Spleen (tissue), 11 donors: ENCODE measurements around the gene INF2. TPM values are rescaled to one million over a fixed set of nuclear protein-coding genes. Genes with fewer than 3 reads are reported as not detected.

Experiments used
- DNase-seq: peaks from one replicate; pipeline ENCODE4 v3.0.0-alpha.2; 2020
- H3K27ac ChIP-seq, 8 donors: fragments of 200-600 bp; sonication (generic) in 7 of 8; 1 replicate in 4 of 8; 2 replicates in 4 of 8; pipeline versions ENCODE4 v1.5.0 to v1.8.0; 2016 to 2021; ENCODE audit warnings: inconsistent platforms in 4 of 8, mild to moderate bottlenecking in 4 of 8, moderate library complexity in 1 of 8
- H3K27me3 ChIP-seq, 7 donors: fragments of 200-600 bp; sonication (generic) in 6 of 7; replicated peaks in 1 of 7; 1 replicate in 4 of 7; 2 replicates in 3 of 7; pipeline versions ENCODE4 v1.5.0 to v1.8.0; 2016 to 2021; ENCODE audit warnings: inconsistent platforms in 3 of 7, mild to moderate bottlenecking in 1 of 7
- H3K36me3 ChIP-seq, 6 donors: fragments of 200-600 bp; sonication (generic) in 5 of 6; 1 replicate in 4 of 6; 2 replicates in 2 of 6; pipeline versions ENCODE4 v1.5.0 to v1.8.0; 2016 to 2021; ENCODE audit warnings: inconsistent platforms in 2 of 6
- H3K4me1 ChIP-seq, 6 donors: fragments of 200-600 bp; sonication (generic) in 5 of 6; 1 replicate in 3 of 6; 2 replicates in 3 of 6; pipeline versions ENCODE4 v1.5.0 to v1.8.0; 2016 to 2021; ENCODE audit warnings: inconsistent platforms in 3 of 6
- H3K4me3 ChIP-seq, 8 donors: fragments of 200-600 bp; sonication (generic) in 7 of 8; 1 replicate in 4 of 8; 2 replicates in 4 of 8; pipeline versions ENCODE4 v1.5.0 to v1.8.0; 2016 to 2021; ENCODE audit warnings: inconsistent platforms in 4 of 8, mild to moderate bottlenecking in 4 of 8, moderate library complexity in 2 of 8
- H3K9me3 ChIP-seq, 8 donors: fragments of 200-600 bp; sonication (generic) in 7 of 8; 1 replicate in 4 of 8; 2 replicates in 4 of 8; pipeline versions ENCODE4 v1.5.0 to v1.8.0; 2016 to 2021; ENCODE audit warnings: inconsistent platforms in 4 of 8
- POLR2A ChIP-seq, 3 donors: fragments of 450-650 bp; IDR thresholded peaks; one replicate each; pipeline ENCODE4 v1.5.1; 2017; ENCODE audit warnings: antibody characterized with exemption in 3 of 3, mild to moderate bottlenecking in 1 of 3
- POLR2AphosphoS5 ChIP-seq, 3 donors: sonication (generic); formaldehyde crosslinking; IDR thresholded peaks; one replicate each; pipeline ENCODE4 v1.5.1; 2017; ENCODE audit warnings: antibody characterized with exemption in 3 of 3
- WGBS, 5 donors: extraction: QIAGEN DNeasy Blood & Tissue Kit in 3 of 5; methylation state at CpG; one replicate each; pipeline versions ENCODE4 v1.1.5 to v1.1.7; 2013 to 2018; 5-methylcytosine and 5-hydroxymethylcytosine counted together
- intact Hi-C: fragments of 100-400 bp; cut with DNase I; formaldehyde crosslinking; loops from one replicate; pipeline ENCODE4 v1.15.0; 2023; ENCODE audit warnings: low total_unique reads
- polyA plus RNA-seq, 3 donors: library from polyadenylated mRNA; stranded (reverse); fragments of 200-250 nt; gene quantifications; one replicate each; pipeline ENCODE4 v1.2.1, GENCODE V29; 2013
- total RNA-seq, 7 donors: library from RNA; depleted of rRNA in 3 of 7; stranded (reverse); fragments of >200 nt in 3 of 7; fragmentation: NEBNext Ultra II Directional in 4 of 7; extraction: Animal tissue kit (Norgen Biotek cat#: 25700) in 4 of 7; gene quantifications; one replicate each; pipeline versions ENCODE4 v1.1.0 to v1.2.1, GENCODE V29; 2016 to 2021
- TF ChIP-seq, protein P1 (sequence below), 11 experiments: fragments of 200-600 bp in 7 of 11; fragments of 450-650 bp in 4 of 11; sonication (generic) in 4 of 11; IDR thresholded peaks in 8 of 11; conservative IDR thresholded peaks in 3 of 11; 1 replicate in 7 of 11; 2 replicates in 4 of 11; pipeline versions ENCODE4 v1.4.0 to v1.8.0; 2016 to 2021; ENCODE audit warnings: antibody characterized with exemption in 11 of 11, inconsistent platforms in 4 of 11, mild to moderate bottlenecking in 1 of 11
- donor health status: healthy with polysubstance abuse.
- donor health status: DM: no; HTN: no; CAD: no; lungs with moderate emphysema.
- donor health status: DM: no; HTN: no; CAD: no.
- donor health status: Bipolar disorder and iron deficiency.
- donor health status: healthy.
- donor health status: DM: no; HTN: no; CAD: no.
- donor health status: DM: yes; HTN: yes; CAD: no.

The INF2 gene
- total and polyA plus RNA-seq, 10 donors: 56.6 to 120 (median 98.6) TPM

- peak overlapping the region; percentile 74 to 90 (median 82) for H3K27ac ChIP-seq
- no peak for DNase-seq
Measured at GRCh38 chr14:104734991-104735779, 45.8 kb downstream of the INF2 start.

GRCh38 chr14:104735830-104736642 lies 46.6 kb downstream of the INF2 start:
- H3K4me1 ChIP-seq: peaks cover 16 to 82% (median 57%) of the 10 kb centered on the region in 6 donors

More at GRCh38 chr14:104734991-104735779, 45.8 kb downstream of the INF2 start:
- intact Hi-C loops: no loop called here
- H3K4me1 ChIP-seq: peaks cover 16 to 77% (median 52%) of the 10 kb centered on the region in 6 donors
- TF ChIP-seq POLR2AphosphoS5 (IDR thresholded peaks at IDR 0.05): peak in 2 of 3 donors; percentile 37 to 58
- TF ChIP-seq, protein P1, sequence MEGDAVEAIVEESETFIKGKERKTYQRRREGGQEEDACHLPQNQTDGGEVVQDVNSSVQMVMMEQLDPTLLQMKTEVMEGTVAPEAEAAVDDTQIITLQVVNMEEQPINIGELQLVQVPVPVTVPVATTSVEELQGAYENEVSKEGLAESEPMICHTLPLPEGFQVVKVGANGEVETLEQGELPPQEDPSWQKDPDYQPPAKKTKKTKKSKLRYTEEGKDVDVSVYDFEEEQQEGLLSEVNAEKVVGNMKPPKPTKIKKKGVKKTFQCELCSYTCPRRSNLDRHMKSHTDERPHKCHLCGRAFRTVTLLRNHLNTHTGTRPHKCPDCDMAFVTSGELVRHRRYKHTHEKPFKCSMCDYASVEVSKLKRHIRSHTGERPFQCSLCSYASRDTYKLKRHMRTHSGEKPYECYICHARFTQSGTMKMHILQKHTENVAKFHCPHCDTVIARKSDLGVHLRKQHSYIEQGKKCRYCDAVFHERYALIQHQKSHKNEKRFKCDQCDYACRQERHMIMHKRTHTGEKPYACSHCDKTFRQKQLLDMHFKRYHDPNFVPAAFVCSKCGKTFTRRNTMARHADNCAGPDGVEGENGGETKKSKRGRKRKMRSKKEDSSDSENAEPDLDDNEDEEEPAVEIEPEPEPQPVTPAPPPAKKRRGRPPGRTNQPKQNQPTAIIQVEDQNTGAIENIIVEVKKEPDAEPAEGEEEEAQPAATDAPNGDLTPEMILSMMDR (IDR thresholded peaks at IDR 0.05 in 8 of 11, conservative IDR thresholded peaks at IDR 0.05 in 3 of 11): no peak
- TF ChIP-seq POLR2A (IDR thresholded peaks at IDR 0.05): no peak
- WGBS, 5 donors: 64 to 87% (median 76%) methylated on average over 21 to 31 of the region's 31 CpGs
- H3K27me3 ChIP-seq: no peaks in the 10 kb centered on the region
- H3K36me3 ChIP-seq: no peaks in the 10 kb centered on the region
- no peaks in the 10 kb centered on the region for H3K9me3 ChIP-seq
- no peak overlapping the region for H3K4me3 ChIP-seq

DNA sequence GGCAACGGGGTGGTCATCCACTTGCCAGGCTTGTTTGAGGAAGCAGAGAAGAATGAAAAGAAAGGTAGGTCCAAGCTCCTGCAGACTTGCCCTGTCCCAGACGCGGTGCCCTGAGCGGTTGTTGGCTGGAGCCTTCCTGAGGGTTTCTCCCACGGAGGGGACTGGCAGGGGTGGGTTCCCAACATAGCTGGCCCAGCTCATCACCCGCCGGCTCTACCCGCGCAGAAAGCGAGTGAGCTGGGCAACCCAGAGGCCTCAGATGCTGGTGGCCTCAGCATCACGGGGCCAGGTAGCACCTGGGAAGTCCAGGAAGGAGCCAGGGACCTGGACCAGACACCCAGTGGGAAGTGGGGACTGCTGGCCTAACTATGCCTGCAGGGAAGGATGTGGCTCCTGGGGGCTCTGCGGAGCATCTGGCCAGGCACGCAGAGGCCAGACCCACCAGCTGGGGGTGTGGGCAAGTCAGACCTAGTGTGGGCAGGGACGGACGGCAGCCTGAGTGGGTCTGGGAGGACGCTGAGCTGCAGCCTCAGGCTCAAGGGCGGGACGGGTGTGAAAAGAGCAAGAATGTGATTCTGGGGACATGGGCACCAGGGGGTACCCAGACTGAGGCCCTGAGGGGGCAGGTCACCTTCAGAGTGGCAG lies 49.1 kb downstream of the INF2 start:
- H3K27ac ChIP-seq: no peak overlapping the region
- 89 to 96% (median 93%) methylated on average over 18 of the region's 18 CpGs for WGBS, 5 donors

More at GRCh38 chr14:104735830-104736642, 46.6 kb downstream of the INF2 start:
- intact Hi-C loops: no loop called here
- peak; percentile 92 for DNase-seq
- WGBS, 5 donors: 29 to 47% (median 45%) methylated on average over 19 to 26 of the region's 26 CpGs
- Histone ChIP-seq H3K9me3 (no peaks in the 10 kb centered on the region), H3K27ac (peak overlapping the region; percentile 74 to 90 (median 82)), H3K36me3 (no peaks in the 10 kb centered on the region), H3K4me3 (no peak overlapping the region), H3K27me3 (no peaks in the 10 kb centered on the region)
- TF ChIP-seq, protein P1 (IDR thresholded peaks at IDR 0.05 in 8 of 11, conservative IDR thresholded peaks at IDR 0.05 in 3 of 11): no peak
- no peak for TF ChIP-seq POLR2A (IDR thresholded peaks at IDR 0.05)
- peak; percentile 92 to 95 (median 93) for TF ChIP-seq POLR2AphosphoS5 (IDR thresholded peaks at IDR 0.05)

More for the DNA sequence above, 49.1 kb downstream of the INF2 start:
- intact Hi-C loops: no loop called here
- Histone ChIP-seq H3K27me3 (no peaks in the 10 kb centered on the region), H3K36me3 (no peaks in the 10 kb centered on the region), H3K4me1 (peaks cover 16 to 77% (median 52%) of the 10 kb centered on the region in 6 donors), H3K9me3 (no peaks in the 10 kb centered on the region), H3K4me3 (no peak overlapping the region)
- TF ChIP-seq, protein P1 (IDR thresholded peaks at IDR 0.05 in 8 of 11, conservative IDR thresholded peaks at IDR 0.05 in 3 of 11): no peak
- TF ChIP-seq POLR2A (IDR thresholded peaks at IDR 0.05): no peak
- TF ChIP-seq POLR2AphosphoS5 (IDR thresholded peaks at IDR 0.05): no peak
- no peak for DNase-seq
